Astrocyte (in vitro differentiated cells and primary cell): ENCODE measurements around the gene NXPH3. TPM values are rescaled to one million over a fixed set of nuclear protein-coding genes. Genes with fewer than 3 reads are reported as not detected.

Source experiments
- DNase-seq: peaks from one replicate; pipeline ENCODE4 v3.0.0-alpha.2; 2010; ENCODE audit warnings: low read depth
- FAIRE-seq: peaks from 2 replicates; lab custom pipeline; 2011; peaks lifted over from hg19 to GRCh38; lab: Jason Lieb, UNC
- H2AFZ ChIP-seq: 2 replicates; pipeline ENCODE4 v1.6.0; 2012; ENCODE audit warnings: low read depth, low read length, inconsistent platforms
- H3K27ac ChIP-seq: 2 replicates; pipeline ENCODE4 v1.5.1; 2011; ENCODE audit warnings: low read depth, low read length, inconsistent platforms
- H3K27me3 ChIP-seq: 2 replicates; pipeline ENCODE4 v1.6.0; 2011; ENCODE audit warnings: low read length, inconsistent platforms; ENCODE audit not compliant: insufficient read depth
- H3K36me3 ChIP-seq: 2 replicates; pipeline ENCODE4 v1.5.1; 2011; ENCODE audit warnings: low read length, inconsistent platforms; ENCODE audit not compliant: insufficient read depth
- H3K4me1 ChIP-seq: 2 replicates; pipeline ENCODE4 v1.5.1; 2011; ENCODE audit warnings: low read length, inconsistent platforms; ENCODE audit not compliant: insufficient read depth
- H3K4me2 ChIP-seq: 2 replicates; pipeline ENCODE4 v1.6.0; 2012; ENCODE audit warnings: low read length, inconsistent platforms
- H3K4me3 ChIP-seq: 2 replicates; pipeline ENCODE4 v1.5.1; 2011; ENCODE audit warnings: low read depth, mild to moderate bottlenecking, low read length, inconsistent platforms; ENCODE audit not compliant: insufficient read depth
- H3K79me2 ChIP-seq: 2 replicates; pipeline ENCODE4 v1.6.0; 2012; ENCODE audit warnings: mild to moderate bottlenecking, low read length, inconsistent platforms; ENCODE audit not compliant: insufficient read depth
- H3K9ac ChIP-seq: 2 replicates; pipeline ENCODE4 v1.6.0; 2012; ENCODE audit warnings: mild to moderate bottlenecking, low read length, inconsistent platforms
- H3K9me3 ChIP-seq: 2 replicates; pipeline ENCODE4 v1.5.1; 2012; ENCODE audit warnings: low read depth, mild to moderate bottlenecking, low read length, inconsistent platforms; ENCODE audit not compliant: insufficient read depth
- H4K20me1 ChIP-seq: 2 replicates; pipeline ENCODE4 v1.6.0; 2012; ENCODE audit warnings: low read length, inconsistent platforms; ENCODE audit not compliant: insufficient read depth
- H3K27ac Mint-ChIP-seq: one replicate; pipeline ENCODE4 v1.8.0; 2021; ENCODE audit warnings: mild to moderate bottlenecking, mixed read lengths; ENCODE audit not compliant: unreplicated experiment
- H3K27me3 Mint-ChIP-seq: one replicate; pipeline ENCODE4 v1.8.0; 2021; ENCODE audit warnings: low read depth, mixed read lengths; ENCODE audit not compliant: unreplicated experiment
- H3K36me3 Mint-ChIP-seq: one replicate; pipeline ENCODE4 v1.8.0; 2021; ENCODE audit warnings: low read depth, mixed read lengths; ENCODE audit not compliant: unreplicated experiment
- H3K4me1 Mint-ChIP-seq: one replicate; pipeline ENCODE4 v1.8.0; 2021; ENCODE audit warnings: low read depth, mixed read lengths; ENCODE audit not compliant: unreplicated experiment
- H3K4me3 Mint-ChIP-seq: one replicate; pipeline ENCODE4 v1.8.0; 2021; ENCODE audit warnings: mild to moderate bottlenecking, moderate library complexity, mixed read lengths; ENCODE audit not compliant: unreplicated experiment
- H3K9me3 Mint-ChIP-seq: one replicate; pipeline ENCODE4 v1.8.0; 2021; ENCODE audit warnings: mild to moderate bottlenecking, mixed read lengths; ENCODE audit not compliant: unreplicated experiment
- CTCF ChIP-seq: IDR thresholded peaks from 2 replicates; pipeline ENCODE4 v1.5.1; 2011; ENCODE audit warnings: low read depth, mild to moderate bottlenecking, inconsistent platforms, low read length, moderate library complexity; ENCODE audit not compliant: insufficient read depth
- EZH2 ChIP-seq: IDR thresholded peaks from 2 replicates; pipeline ENCODE4 v1.6.1; 2012; ENCODE audit warnings: mild to moderate bottlenecking, low read length, inconsistent platforms; ENCODE audit not compliant: insufficient read depth
- total RNA-seq: library from RNA; stranded (reverse); gene quantifications from 2 replicates; pipeline ENCODE4 v1.2.1, GENCODE V29; 2021

Gene NXPH3
- total RNA-seq, 1 donor from 2014 or later: 0.43 TPM

GRCh38 chr17:49621946-49622529, 46.4 kb downstream of the NXPH3 start:
- Histone ChIP-seq H3K36me3 (peaks cover 13% of the 10 kb centered on the region), H3K27ac (no peak overlapping the region), H3K4me2 (no peak overlapping the region), H3K9ac (no peak overlapping the region), H3K4me3 (no peak overlapping the region), H3K9me3 (no peaks in the 10 kb centered on the region), H2AFZ (no peak overlapping the region), H3K79me2 (peaks cover 25% of the 10 kb centered on the region), H4K20me1 (peaks cover 26% of the 10 kb centered on the region), H3K27me3 (no peaks in the 10 kb centered on the region), H3K4me1 (no peaks in the 10 kb centered on the region)
- TF ChIP-seq CTCF: no peak
- TF ChIP-seq EZH2: no peak
- FAIRE-seq: no peak
- H3K27me3 Mint-ChIP-seq: no peaks in the 10 kb centered on the region
- no peaks in the 10 kb centered on the region for H3K9me3 Mint-ChIP-seq
- DNase-seq: no peak
- no peak overlapping the region for H3K4me3 Mint-ChIP-seq
- H3K36me3 Mint-ChIP-seq: peaks cover 16% of the 10 kb centered on the region
- no peak overlapping the region for H3K27ac Mint-ChIP-seq
- no peaks in the 10 kb centered on the region for H3K4me1 Mint-ChIP-seq

GRCh38 chr17:49624896-49625295, 49.2 kb downstream of the NXPH3 start:
- Mint-ChIP-seq H3K4me1 (peaks cover 11% of the 10 kb centered on the region), H3K9me3 (no peaks in the 10 kb centered on the region), H3K27ac (no peak overlapping the region), H3K36me3 (peaks cover 12% of the 10 kb centered on the region), H3K27me3 (no peaks in the 10 kb centered on the region), H3K4me3 (no peak overlapping the region)
- FAIRE-seq (no peak), DNase-seq (peak; percentile 51)
- Histone ChIP-seq H3K4me3 (no peak overlapping the region), H3K27me3 (no peaks in the 10 kb centered on the region), H3K4me2 (no peak overlapping the region), H3K36me3 (peaks cover 7% of the 10 kb centered on the region), H2AFZ (no peak overlapping the region), H3K79me2 (peaks cover 41% of the 10 kb centered on the region), H3K9ac (no peak overlapping the region), H3K4me1 (no peaks in the 10 kb centered on the region), H4K20me1 (peaks cover 47% of the 10 kb centered on the region), H3K9me3 (no peaks in the 10 kb centered on the region), H3K27ac (no peak overlapping the region)
- no peak for TF ChIP-seq EZH2
- no peak for TF ChIP-seq CTCF

GRCh38 chr17:49629447-49629846, 53.8 kb downstream of the NXPH3 start:
- Histone ChIP-seq H3K9me3 (no peaks in the 10 kb centered on the region), H3K4me2 (no peak overlapping the region), H3K4me1 (peaks cover 9% of the 10 kb centered on the region), H3K27me3 (no peaks in the 10 kb centered on the region), H3K4me3 (no peak overlapping the region), H3K79me2 (peaks cover 59% of the 10 kb centered on the region), H3K27ac (no peak overlapping the region), H4K20me1 (peaks cover 32% of the 10 kb centered on the region), H2AFZ (no peak overlapping the region), H3K36me3 (no peaks in the 10 kb centered on the region), H3K9ac (no peak overlapping the region)
- no peak for TF ChIP-seq CTCF
- no peak for TF ChIP-seq EZH2
- no peaks in the 10 kb centered on the region for H3K27me3 Mint-ChIP-seq
- H3K4me1 Mint-ChIP-seq: peaks cover 46% of the 10 kb centered on the region
- no peak overlapping the region for H3K27ac Mint-ChIP-seq
- DNase-seq (no peak), FAIRE-seq (no peak)
- peaks cover 4% of the 10 kb centered on the region for H3K36me3 Mint-ChIP-seq
- no peak overlapping the region for H3K4me3 Mint-ChIP-seq
- H3K9me3 Mint-ChIP-seq: peaks cover 2% of the 10 kb centered on the region
